HepG2 (cell line): ENCODE measurements around the gene AMOTL1.

Source experiments
- EP300 ChIP-seq, 3 experiments: sonication (generic) in 1 of 3; formaldehyde crosslinking in 1 of 3; IDR thresholded peaks; 2 replicates each; pipeline versions ENCODE4 v1.5.1 to v1.6.1; 2011 to 2020; ENCODE audit warnings: low read depth in 2 of 3, low read length in 2 of 3, borderline replicate concordance in 1 of 3, improper control_type of control experiment in 1 of 3, mild to moderate bottlenecking in 1 of 3, missing genetic modification reagents in 1 of 3, moderate library complexity in 1 of 3
- MED1 ChIP-seq: sonication (generic); formaldehyde crosslinking; IDR thresholded peaks from 2 replicates; pipeline ENCODE4 v1.4.0; 2020; ENCODE audit warnings: missing genetic modification reagents
- PREB ChIP-seq: sonication (generic); formaldehyde crosslinking; IDR thresholded peaks from 2 replicates; pipeline ENCODE4 v1.4.0; 2020; ENCODE audit warnings: missing genetic modification reagents
- TBP ChIP-seq: sonication (generic); formaldehyde crosslinking; IDR thresholded peaks from 2 replicates; pipeline ENCODE4 v1.5.0; 2020; ENCODE audit warnings: missing genetic modification reagents
- ZNF17 ChIP-seq: sonication (generic); formaldehyde crosslinking; IDR thresholded peaks from 2 replicates; pipeline ENCODE4 v1.5.0; 2020; ENCODE audit warnings: mild to moderate bottlenecking, missing genetic modification reagents
- ZNF232 ChIP-seq: sonication (generic); formaldehyde crosslinking; IDR thresholded peaks from 2 replicates; pipeline ENCODE4 v1.4.0; 2020; ENCODE audit warnings: missing genetic modification reagents, borderline replicate concordance
- TF ChIP-seq, protein P1 (sequence below): sonication (generic); formaldehyde crosslinking; IDR thresholded peaks from 2 replicates; pipeline ENCODE4 v1.4.0; 2020; ENCODE audit warnings: missing genetic modification reagents; ENCODE audit errors: not compliant biosample characterization
- TF ChIP-seq, protein P2 (sequence below): sonication (generic); formaldehyde crosslinking; IDR thresholded peaks from 2 replicates; pipeline ENCODE4 v1.4.0; 2020; ENCODE audit warnings: missing genetic modification reagents, mild to moderate bottlenecking, borderline replicate concordance

- TF ChIP-seq EP300 (IDR thresholded peaks at IDR 0.05; ENCODE audit: low read depth in 2 of 2, low read length in 2 of 2) (no peak), EP300 (CRISPR knock-in tag; IDR thresholded peaks at IDR 0.05; ENCODE audit: borderline replicate concordance) (no peak), ZNF17 (CRISPR knock-in tag) (no peak), ZNF232 (no peak), TBP (CRISPR knock-in tag) (no peak), PREB (CRISPR knock-in tag) (no peak), MED1 (CRISPR knock-in tag) (no peak)
- TF ChIP-seq, protein P1, sequence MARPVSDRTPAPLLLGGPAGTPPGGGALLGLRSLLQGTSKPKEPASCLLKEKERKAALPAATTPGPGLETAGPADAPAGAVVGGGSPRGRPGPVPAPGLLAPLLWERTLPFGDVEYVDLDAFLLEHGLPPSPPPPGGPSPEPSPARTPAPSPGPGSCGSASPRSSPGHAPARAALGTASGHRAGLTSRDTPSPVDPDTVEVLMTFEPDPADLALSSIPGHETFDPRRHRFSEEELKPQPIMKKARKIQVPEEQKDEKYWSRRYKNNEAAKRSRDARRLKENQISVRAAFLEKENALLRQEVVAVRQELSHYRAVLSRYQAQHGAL (CRISPR knock-in tag), result no peak
- TF ChIP-seq, protein P2, sequence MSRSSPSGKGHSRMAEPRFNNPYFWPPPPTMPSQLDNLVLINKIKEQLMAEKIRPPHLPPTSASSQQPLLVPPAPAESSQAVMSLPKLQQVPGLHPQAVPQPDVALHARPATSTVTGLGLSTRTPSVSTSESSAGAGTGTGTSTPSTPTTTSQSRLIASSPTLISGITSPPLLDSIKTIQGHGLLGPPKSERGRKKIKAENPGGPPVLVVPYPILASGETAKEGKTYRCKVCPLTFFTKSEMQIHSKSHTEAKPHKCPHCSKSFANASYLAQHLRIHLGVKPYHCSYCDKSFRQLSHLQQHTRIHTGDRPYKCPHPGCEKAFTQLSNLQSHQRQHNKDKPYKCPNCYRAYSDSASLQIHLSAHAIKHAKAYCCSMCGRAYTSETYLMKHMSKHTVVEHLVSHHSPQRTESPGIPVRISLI (CRISPR knock-in tag), result no peak
These were observed 17.6 kb upstream of the AMOTL1 start for GRCh38 chr11:94750319-94751217.
